Thoracic aorta endothelial cell (primary cell): ENCODE measurements around the gene TMEM50A. TPM values are rescaled to one million over a fixed set of nuclear protein-coding genes. Genes with fewer than 3 reads are reported as not detected.

ENCODE experiments used
- total RNA-seq: library from RNA; depleted of rRNA; stranded (reverse); fragments of >200 nt; gene quantifications from 2 replicates; pipeline ENCODE4 v1.2.3, GENCODE V29; 2012

TMEM50A gene
- total RNA-seq = 153 and 174 TPM in 2 replicates

GRCh38 chr1:25338188-25338981, at the start of gene TMEM50A:
TMEM50A (plus strand) TSS chr1:25338334; CDS start chr1:25340487, 2,153 bp downstream.

Other genes with a start within 250 kb of the TMEM50A start
- 47.2 and 49.2 TPM in 2 replicates for gene SYF2, start 105.8 kb upstream of the TMEM50A start, total RNA-seq
- gene RSRP1, start 90.9 kb upstream of the TMEM50A start, total RNA-seq = 87.7 and 88.4 TPM in 2 replicates
- gene RHD, start 65.8 kb upstream of the TMEM50A start, total RNA-seq = not detected in 2 replicates
- 0.07 TPM in 1 of 2 replicates, not detected in the other for gene RHCE, start 82.5 kb downstream of the TMEM50A start, total RNA-seq
- 26.1 and 27.0 TPM in 2 replicates for gene MACO1, start 92.6 kb downstream of the TMEM50A start, total RNA-seq
- gene LDLRAP1, start 205.3 kb downstream of the TMEM50A start, total RNA-seq = 16.2 and 21.5 TPM in 2 replicates